Mesodermal cell (in vitro differentiated cells): Measurements from ENCODE around the gene EDAR. TPM values are rescaled to one million over a fixed set of nuclear protein-coding genes. Genes with fewer than 3 reads are reported as not detected.

Experiments used
- H3K27ac ChIP-seq: 2 replicates; pipeline ENCODE4 v1.7.0; 2013; ENCODE audit warnings: mild to moderate bottlenecking, low read depth, low read length, moderate library complexity; ENCODE audit not compliant: severe bottlenecking
- H3K36me3 ChIP-seq: 2 replicates; pipeline ENCODE4 v1.7.1; 2013; ENCODE audit warnings: mild to moderate bottlenecking, low read length, moderate library complexity; ENCODE audit not compliant: control insufficient read depth, insufficient read depth
- H3K4me1 ChIP-seq: one replicate; pipeline ENCODE4 v1.7.1; 2013; ENCODE audit warnings: mild to moderate bottlenecking, low read length; ENCODE audit not compliant: insufficient read depth, control insufficient read depth, poor library complexity, severe bottlenecking
- H3K4me3 ChIP-seq: 2 replicates; pipeline ENCODE4 v1.7.0; 2013; ENCODE audit warnings: low read length, control low read depth, mild to moderate bottlenecking; ENCODE audit not compliant: insufficient read depth, poor library complexity, severe bottlenecking; ENCODE audit errors: extremely low read depth
- H3K9me3 ChIP-seq: 2 replicates; pipeline ENCODE4 v1.7.1; 2013; ENCODE audit warnings: mild to moderate bottlenecking, low read length, moderate library complexity; ENCODE audit not compliant: control insufficient read depth
- WGBS, 2 experiments: methylation state at CpG; one replicate each; pipeline ENCODE4 v1.1.5; 2013; ENCODE audit warnings: missing lambda C conversion rate in 2 of 2; ENCODE audit not compliant: insufficient coverage in 2 of 2; 5-methylcytosine and 5-hydroxymethylcytosine counted together
- polyA plus RNA-seq, 2 experiments: library from polyadenylated mRNA; stranded (reverse); fragments of 50-300 nt; gene quantifications; one replicate each; pipeline ENCODE4 v1.2.3, GENCODE V29; 2013

Gene EDAR
- 0.07 TPM for polyA plus RNA-seq (2013, experiment 1 of 2)
- polyA plus RNA-seq (2013, experiment 2 of 2): 0.05 TPM

- H3K4me3 ChIP-seq: no peak within 1 kb of the TSS
- WGBS, 2 experiments: 37 to 47% methylated on average over 15 to 16 of the region's 20 CpGs
- no peak within 1 kb of the TSS for H3K27ac ChIP-seq
- no peaks in the 10 kb centered on the region for H3K4me1 ChIP-seq
- no peaks in the 10 kb centered on the region for H3K36me3 ChIP-seq
- H3K9me3 ChIP-seq: no peaks in the 10 kb centered on the region
These were observed at the start of gene EDAR for GRCh38 chr2:108988796-108989713. Gene EDAR (minus strand): TSS chr2:108989220. CDS start chr2:108931014, 58,206 bp downstream.

- WGBS, 2 experiments: 97 to 100% methylated on average over 3 to 4 of the region's 6 CpGs
- Histone ChIP-seq H3K36me3 (no peaks in the 10 kb centered on the region), H3K4me3 (no peak overlapping the region)
These were observed 44.2 kb upstream of the EDAR start for GRCh38 chr2:109033171-109033570.

GRCh38 chr2:109032229-109032820, 43.3 kb upstream of the EDAR start:
- Histone ChIP-seq H3K9me3 (peaks cover 10% of the 10 kb centered on the region), H3K4me3 (peak overlapping the region; percentile 37), H3K27ac (peak overlapping the region; percentile 51), H3K4me1 (peaks cover 2% of the 10 kb centered on the region), H3K36me3 (no peaks in the 10 kb centered on the region)
- WGBS, 2 experiments: 54 to 72% methylated on average over 5 to 6 of the region's 9 CpGs

More at GRCh38 chr2:109033171-109033570, 44.2 kb upstream of the EDAR start:
- no peak overlapping the region for H3K27ac ChIP-seq
- H3K4me1 ChIP-seq: peaks cover 2% of the 10 kb centered on the region
- peaks cover 10% of the 10 kb centered on the region for H3K9me3 ChIP-seq

- Histone ChIP-seq H3K4me1 (peaks cover 2% of the 10 kb centered on the region), H3K4me3 (peak overlapping the region; percentile 37), H3K36me3 (no peaks in the 10 kb centered on the region), H3K27ac (peak overlapping the region; percentile 51), H3K9me3 (peaks cover 10% of the 10 kb centered on the region)
- WGBS, 2 experiments: 1% methylated on average over 43 to 45 of the region's 51 CpGs
These were observed 42.6 kb upstream of the EDAR start for GRCh38 chr2:109031476-109032228.

GRCh38 chr2:109030870-109031475, 42.0 kb upstream of the EDAR start:
- WGBS, 2 experiments: 0 to 26% methylated on average over 3 to 4 of the region's 14 CpGs
- H3K9me3 ChIP-seq: peaks cover 10% of the 10 kb centered on the region
- no peaks in the 10 kb centered on the region for H3K36me3 ChIP-seq
- peaks cover 2% of the 10 kb centered on the region for H3K4me1 ChIP-seq
- H3K4me3 ChIP-seq: peak overlapping the region; percentile 37
- H3K27ac ChIP-seq: peak overlapping the region; percentile 51

- Histone ChIP-seq H3K4me3 (no peak overlapping the region), H3K4me1 (peaks cover 2% of the 10 kb centered on the region), H3K36me3 (no peaks in the 10 kb centered on the region), H3K9me3 (peaks cover 10% of the 10 kb centered on the region), H3K27ac (peak overlapping the region; percentile 37)
- WGBS, 2 experiments: 68 to 74% methylated on average over 4 to 6 of the region's 6 CpGs
These were observed 40.6 kb upstream of the EDAR start for GRCh38 chr2:109029490-109030201.

- Histone ChIP-seq H3K4me3 (no peak overlapping the region), H3K9me3 (peaks cover 10% of the 10 kb centered on the region), H3K36me3 (no peaks in the 10 kb centered on the region), H3K4me1 (peaks cover 2% of the 10 kb centered on the region), H3K27ac (no peak overlapping the region)
- 72% methylated on average over 2 of the region's 5 CpGs; no CpG with 5 or more reads in 1 of the 2 experiments for WGBS, 2 experiments
These were observed 39.9 kb upstream of the EDAR start for GRCh38 chr2:109028738-109029489.

GRCh38 chr2:109028277-109028676, 39.3 kb upstream of the EDAR start:
- Histone ChIP-seq H3K4me3 (no peak overlapping the region), H3K9me3 (peaks cover 6% of the 10 kb centered on the region), H3K36me3 (no peaks in the 10 kb centered on the region), H3K4me1 (peaks cover 2% of the 10 kb centered on the region), H3K27ac (no peak overlapping the region)
- 97 to 98% methylated on average over 4 of the region's 6 CpGs for WGBS, 2 experiments

- no peaks in the 10 kb centered on the region for H3K36me3 ChIP-seq
- no peak overlapping the region for H3K4me3 ChIP-seq
- H3K9me3 ChIP-seq: peaks cover under 1% of the 10 kb centered on the region
- H3K4me1 ChIP-seq: peaks cover 2% of the 10 kb centered on the region
- no peak overlapping the region for H3K27ac ChIP-seq
- 73 to 92% methylated on average over 2 to 5 of the region's 5 CpGs for WGBS, 2 experiments
These were observed 38.7 kb upstream of the EDAR start for GRCh38 chr2:109027702-109028101.
